ENCODE results near the gene TKT. TPM values are rescaled to one million over a fixed set of nuclear protein-coding genes. Genes with fewer than 3 reads are reported as not detected.

The TKT gene
- total RNA-seq, result 312 and 467 TPM in 2 replicates

DNA sequence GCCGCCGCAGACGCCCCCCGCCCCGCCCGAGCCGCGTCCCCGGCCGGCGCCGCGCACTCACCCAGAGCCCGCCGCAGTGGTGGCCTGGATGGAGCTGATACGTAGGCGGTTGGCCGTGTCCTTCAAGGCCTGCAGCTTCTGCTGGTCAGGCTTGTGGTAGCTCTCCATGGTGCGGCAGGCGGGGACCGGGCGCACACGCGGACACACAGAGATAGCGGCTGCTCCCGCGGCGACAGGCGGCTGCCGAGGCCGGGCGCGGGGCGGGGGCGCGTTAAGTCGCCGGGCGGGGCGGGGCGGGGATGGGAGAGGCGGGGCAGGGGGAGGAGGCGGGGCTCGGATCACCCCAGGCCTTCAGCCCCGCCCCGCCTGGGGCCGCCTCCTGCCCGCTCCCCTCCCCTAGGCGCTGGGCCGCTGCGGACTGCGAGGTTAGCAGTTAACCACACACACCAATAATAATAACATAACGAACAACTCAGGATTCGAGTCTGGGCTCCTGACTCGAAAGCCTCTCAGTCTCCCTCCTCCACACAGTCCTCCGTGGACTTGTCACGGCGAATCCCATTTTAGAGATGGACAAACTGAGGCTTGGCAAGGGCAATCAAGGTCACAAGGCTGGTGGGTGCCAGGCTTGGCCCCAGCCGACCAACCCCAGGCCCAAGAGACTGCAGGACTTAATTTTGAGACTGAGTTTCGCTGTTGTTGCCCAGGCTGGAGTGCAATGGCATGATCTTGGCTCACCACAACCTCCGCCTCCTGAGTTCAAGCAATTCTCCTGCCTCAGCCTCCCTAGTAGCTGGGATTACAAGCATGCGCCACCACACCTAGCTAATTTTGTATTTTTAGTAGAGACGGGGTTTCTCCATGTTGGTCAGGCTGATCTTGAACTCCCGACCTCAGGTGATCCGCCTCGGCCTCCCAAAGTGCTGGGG lies at the start of gene TKT:
Gene TKT (minus strand): TSS at position 248 of the 929 bp plus-strand sequence. CDS start 80 bp downstream, at position 168.

Small RNA genes lying within 50 kb of the gene (small RNA-seq; reads per million reads assigned to genes)
- gene RF00019 (ENCODE audit: low replicate concordance), result not detected

Other genes starting within 250 kb of the TKT start
- gene SFMBT1, start 209.9 kb downstream of the TKT start, total RNA-seq, result 3.5 and 3.9 TPM in 2 replicates
- 12.0 and 24.9 TPM in 2 replicates for gene RFT1, start 125.6 kb downstream of the TKT start, total RNA-seq
- 4.2 and 4.4 TPM in 2 replicates for gene PRKCD, start 94.8 kb downstream of the TKT start, total RNA-seq
- 13.8 and 18.3 TPM in 2 replicates for gene DCP1A, start 91.5 kb upstream of the TKT start, total RNA-seq
- under 0.01 TPM in 2 replicates for gene CACNA1D, start 238.6 kb upstream of the TKT start, total RNA-seq